Endodermal cell (in vitro differentiated cells): ENCODE measurements around the gene ABCA13. TPM values are rescaled to one million over a fixed set of nuclear protein-coding genes. Genes with fewer than 3 reads are reported as not detected.

ENCODE experiments used
- DNase-seq: peaks from one replicate; pipeline ENCODE4 v3.0.0-alpha.2; 2017
- H3K27ac ChIP-seq: 2 replicates; pipeline ENCODE4 v1.5.1; 2013; ENCODE audit warnings: mild to moderate bottlenecking, low read depth, low read length, moderate library complexity
- H3K27me3 ChIP-seq: 2 replicates; pipeline ENCODE4 v1.6.1; 2013; ENCODE audit warnings: mild to moderate bottlenecking, low read length, moderate library complexity; ENCODE audit not compliant: insufficient read depth, control insufficient read depth, poor library complexity, severe bottlenecking
- H3K36me3 ChIP-seq: 2 replicates; pipeline ENCODE4 v1.7.0; 2013; ENCODE audit warnings: mild to moderate bottlenecking, low read length, moderate library complexity; ENCODE audit not compliant: control insufficient read depth, insufficient read depth
- H3K4me1 ChIP-seq: one replicate; pipeline ENCODE4 v1.7.0; 2013; ENCODE audit warnings: low read length; ENCODE audit not compliant: control insufficient read depth, insufficient read depth
- H3K4me3 ChIP-seq: 2 replicates; pipeline ENCODE4 v1.5.1; 2013; ENCODE audit warnings: mild to moderate bottlenecking, low read length, moderate library complexity
- H3K9ac ChIP-seq: 2 replicates; pipeline ENCODE4 v1.6.1; 2013; ENCODE audit warnings: mild to moderate bottlenecking, low read length, moderate library complexity; ENCODE audit not compliant: poor library complexity, severe bottlenecking; ENCODE audit errors: extremely low read depth
- H3K9me3 ChIP-seq: 2 replicates; pipeline ENCODE4 v1.6.1; 2013; ENCODE audit warnings: mild to moderate bottlenecking, low read length, moderate library complexity; ENCODE audit not compliant: control insufficient read depth
- H3K27ac Mint-ChIP-seq: 2 replicates; pipeline ENCODE4 v1.8.0; 2020; ENCODE audit warnings: mixed read lengths
- H3K27me3 Mint-ChIP-seq: 2 replicates; pipeline ENCODE4 v1.8.0; 2021; ENCODE audit warnings: mild to moderate bottlenecking, mixed read lengths; ENCODE audit not compliant: insufficient read depth
- H3K36me3 Mint-ChIP-seq: 2 replicates; pipeline ENCODE4 v1.8.0; 2020; ENCODE audit warnings: low read depth, mixed read lengths
- H3K4me1 Mint-ChIP-seq: 2 replicates; pipeline ENCODE4 v1.8.0; 2020; ENCODE audit warnings: mixed read lengths
- H3K4me3 Mint-ChIP-seq: 2 replicates; pipeline ENCODE4 v1.8.0; 2020; ENCODE audit warnings: mild to moderate bottlenecking, moderate library complexity, mixed read lengths
- H3K9me3 Mint-ChIP-seq: 2 replicates; pipeline ENCODE4 v1.8.0; 2020; ENCODE audit warnings: mild to moderate bottlenecking, mixed read lengths
- WGBS, 2 experiments: methylation state at CpG; one replicate each; pipeline versions ENCODE4 v1.1.5 to v1.1.7; 2013; ENCODE audit warnings: missing lambda C conversion rate in 2 of 2, mixed read lengths in 1 of 2; ENCODE audit not compliant: insufficient coverage in 1 of 2, insufficient read length in 1 of 2; 5-methylcytosine and 5-hydroxymethylcytosine counted together
- total RNA-seq, 2 donors: library from RNA; stranded (reverse); fragmentation: NEBNext Ultra II Directional in 1 of 2; extraction: Animal tissue kit (Norgen Biotek cat#: 25700) in 1 of 2; gene quantifications; 2 replicates in 1 of 2; 3 replicates in 1 of 2; pipeline ENCODE4 v1.2.1, GENCODE V29; 2021
- TF ChIP-seq, protein P1 (sequence below): fragments of 200-600 bp; sonication (generic); conservative IDR thresholded peaks from 2 replicates; pipeline ENCODE4 v1.5.0; 2021; ENCODE audit warnings: antibody characterized with exemption, mild to moderate bottlenecking

The ABCA13 gene
- total RNA-seq, 2 donors from 2014 or later = 0.04 to 0.11 TPM

DNA sequence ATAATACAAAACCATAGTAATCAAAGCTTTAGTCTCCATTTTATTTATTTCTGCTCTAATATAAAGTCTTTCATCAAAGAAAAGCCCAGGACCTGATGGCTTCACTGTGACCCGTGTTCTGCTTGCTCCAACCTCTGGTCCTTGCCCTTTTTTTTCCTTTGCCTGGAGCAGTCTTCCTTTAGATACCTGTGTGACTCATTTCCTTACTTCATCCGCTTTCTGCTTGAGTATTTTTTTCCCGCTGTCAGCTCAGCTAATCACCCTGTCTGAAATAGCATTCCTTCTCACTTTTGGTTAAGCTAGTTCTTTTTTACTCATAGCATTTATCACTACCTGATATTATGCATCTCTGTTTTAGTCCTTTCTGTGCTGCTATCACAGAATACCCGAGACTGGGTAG is 194.8 kb downstream of the ABCA13 start:
- H3K9me3 Mint-ChIP-seq = peaks cover 16% of the 10 kb centered on the region
- Histone ChIP-seq H3K27me3 (no peaks in the 10 kb centered on the region), H3K27ac (no peak overlapping the region), H3K36me3 (no peaks in the 10 kb centered on the region), H3K4me3 (no peak overlapping the region), H3K4me1 (no peaks in the 10 kb centered on the region), H3K9ac (no peak overlapping the region), H3K9me3 (no peaks in the 10 kb centered on the region)
- H3K27me3 Mint-ChIP-seq = peaks cover 1% of the 10 kb centered on the region
- no peak overlapping the region for H3K4me3 Mint-ChIP-seq
- TF ChIP-seq, protein P1, sequence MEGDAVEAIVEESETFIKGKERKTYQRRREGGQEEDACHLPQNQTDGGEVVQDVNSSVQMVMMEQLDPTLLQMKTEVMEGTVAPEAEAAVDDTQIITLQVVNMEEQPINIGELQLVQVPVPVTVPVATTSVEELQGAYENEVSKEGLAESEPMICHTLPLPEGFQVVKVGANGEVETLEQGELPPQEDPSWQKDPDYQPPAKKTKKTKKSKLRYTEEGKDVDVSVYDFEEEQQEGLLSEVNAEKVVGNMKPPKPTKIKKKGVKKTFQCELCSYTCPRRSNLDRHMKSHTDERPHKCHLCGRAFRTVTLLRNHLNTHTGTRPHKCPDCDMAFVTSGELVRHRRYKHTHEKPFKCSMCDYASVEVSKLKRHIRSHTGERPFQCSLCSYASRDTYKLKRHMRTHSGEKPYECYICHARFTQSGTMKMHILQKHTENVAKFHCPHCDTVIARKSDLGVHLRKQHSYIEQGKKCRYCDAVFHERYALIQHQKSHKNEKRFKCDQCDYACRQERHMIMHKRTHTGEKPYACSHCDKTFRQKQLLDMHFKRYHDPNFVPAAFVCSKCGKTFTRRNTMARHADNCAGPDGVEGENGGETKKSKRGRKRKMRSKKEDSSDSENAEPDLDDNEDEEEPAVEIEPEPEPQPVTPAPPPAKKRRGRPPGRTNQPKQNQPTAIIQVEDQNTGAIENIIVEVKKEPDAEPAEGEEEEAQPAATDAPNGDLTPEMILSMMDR = no peak
- H3K36me3 Mint-ChIP-seq = no peaks in the 10 kb centered on the region
- H3K27ac Mint-ChIP-seq = no peak overlapping the region
- no peaks in the 10 kb centered on the region for H3K4me1 Mint-ChIP-seq
- DNase-seq = no peak
- WGBS, 2 experiments = 75 to 84% methylated on average over 3 to 4 of the region's 4 CpGs

DNA sequence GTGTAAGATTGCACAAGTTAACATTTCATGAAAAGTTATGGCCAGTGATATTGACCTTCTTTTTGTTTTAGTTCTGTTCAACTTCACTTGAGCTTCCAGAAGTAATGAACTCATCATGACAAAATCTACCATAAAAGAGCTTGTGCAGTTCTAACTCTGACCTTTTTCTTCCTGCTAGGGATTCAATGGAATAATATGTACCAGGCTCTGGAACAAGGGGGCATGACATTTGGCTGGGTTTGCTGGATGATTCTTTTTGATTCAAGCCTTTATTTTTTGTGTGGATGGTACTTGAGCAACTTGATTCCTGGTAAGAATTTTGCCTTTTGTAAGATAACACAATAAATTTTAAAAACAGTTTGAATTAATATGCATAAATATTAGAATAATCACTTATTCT is 205.0 kb downstream of the ABCA13 start:
- H3K9me3 ChIP-seq = no peaks in the 10 kb centered on the region
- H3K9ac ChIP-seq = no peak overlapping the region

DNA sequence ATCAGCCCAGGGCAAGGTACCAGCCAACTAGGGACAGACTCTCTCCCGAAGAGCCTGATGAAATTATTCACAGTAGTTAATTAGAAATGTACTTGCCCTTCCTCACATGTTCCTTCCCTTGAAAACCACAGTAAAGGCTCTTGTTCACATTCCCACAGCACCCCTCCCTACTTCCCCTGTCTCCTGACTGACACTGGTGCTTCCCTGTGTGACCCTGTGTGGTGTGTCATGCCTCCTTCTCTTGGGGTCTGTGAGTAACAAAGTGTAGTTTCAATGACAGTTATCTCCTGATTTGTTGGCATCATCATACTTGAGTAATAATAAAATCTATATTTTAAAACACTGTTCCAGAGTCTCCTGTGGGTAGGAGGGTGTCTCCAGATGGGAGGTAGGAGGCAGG is 209.7 kb downstream of the ABCA13 start:
- Mint-ChIP-seq H3K4me3 (no peak overlapping the region), H3K27ac (no peak overlapping the region)
- no peak overlapping the region for H3K9ac ChIP-seq

More for the DNA sequence above, 205.0 kb downstream of the ABCA13 start:
- Histone ChIP-seq H3K4me3 (no peak overlapping the region), H3K36me3 (no peaks in the 10 kb centered on the region), H3K27ac (no peak overlapping the region), H3K27me3 (no peaks in the 10 kb centered on the region), H3K4me1 (no peaks in the 10 kb centered on the region)
- Mint-ChIP-seq H3K9me3 (peaks cover 4% of the 10 kb centered on the region), H3K4me1 (no peaks in the 10 kb centered on the region), H3K4me3 (no peak overlapping the region), H3K27me3 (no peaks in the 10 kb centered on the region), H3K36me3 (no peaks in the 10 kb centered on the region), H3K27ac (no peak overlapping the region)
- DNase-seq = no peak
- TF ChIP-seq, protein P1 = no peak

More for the DNA sequence above, 209.7 kb downstream of the ABCA13 start:
- Mint-ChIP-seq H3K36me3 (no peaks in the 10 kb centered on the region), H3K27me3 (no peaks in the 10 kb centered on the region), H3K9me3 (no peaks in the 10 kb centered on the region), H3K4me1 (no peaks in the 10 kb centered on the region)
- H3K27ac ChIP-seq = no peak overlapping the region
- TF ChIP-seq, protein P1 = no peak
- no peak for DNase-seq
- H3K4me1 ChIP-seq = no peaks in the 10 kb centered on the region
- H3K9me3 ChIP-seq = no peaks in the 10 kb centered on the region
- H3K4me3 ChIP-seq = no peak overlapping the region
- WGBS, 2 experiments = 67% methylated on average over 1 of the region's 1 CpG; no CpG with 5 or more reads in 1 of the 2 experiments
- no peaks in the 10 kb centered on the region for H3K36me3 ChIP-seq
- no peaks in the 10 kb centered on the region for H3K27me3 ChIP-seq
